CD14-positive monocyte (primary cell): ENCODE data around the gene GPHN. TPM values are rescaled to one million over a fixed set of nuclear protein-coding genes. Genes with fewer than 3 reads are reported as not detected.

ENCODE experiments used
- DNase-seq, 3 donors: peaks; one replicate each; pipeline ENCODE4 v3.0.0-alpha.2; 2011 to 2022
- H2AFZ ChIP-seq: 2 replicates; pipeline ENCODE4 v1.6.0; 2012; ENCODE audit warnings: mild to moderate bottlenecking, low read depth, low read length, inconsistent platforms; ENCODE audit not compliant: insufficient read depth, poor library complexity, severe bottlenecking
- H3K27ac ChIP-seq, 2 donors: 1 replicate in 1 of 2; 2 replicates in 1 of 2; pipeline ENCODE4 v1.5.1; 2012 to 2013; ENCODE audit warnings: low read length in 2 of 2, control low read depth in 1 of 2, inconsistent platforms in 1 of 2, low read depth in 1 of 2, mild to moderate bottlenecking in 1 of 2
- H3K27me3 ChIP-seq, 2 donors: one replicate each; pipeline versions ENCODE4 v1.6.0 to v1.6.1; 2011 to 2013; ENCODE audit warnings: low read length in 2 of 2; ENCODE audit not compliant: control insufficient read depth in 2 of 2, insufficient read depth in 2 of 2
- H3K36me3 ChIP-seq, 2 donors: replicated peaks in 1 of 2; 1 replicate in 1 of 2; 2 replicates in 1 of 2; pipeline versions ENCODE4 v1.5.1 to v1.6.1; 2012 to 2013; ENCODE audit warnings: low read length in 2 of 2, control low read depth in 1 of 2, inconsistent platforms in 1 of 2, mild to moderate bottlenecking in 1 of 2; ENCODE audit not compliant: insufficient read depth in 2 of 2, control insufficient read depth in 1 of 2
- H3K4me1 ChIP-seq, 2 donors: 1 replicate in 1 of 2; 2 replicates in 1 of 2; pipeline versions ENCODE4 v1.5.1 to v1.6.1; 2012 to 2013; ENCODE audit warnings: low read length in 2 of 2, control low read depth in 1 of 2, inconsistent platforms in 1 of 2, mild to moderate bottlenecking in 1 of 2, moderate library complexity in 1 of 2; ENCODE audit not compliant: insufficient read depth in 2 of 2, control insufficient read depth in 1 of 2
- H3K4me2 ChIP-seq: replicated peaks from 2 replicates; pipeline ENCODE3; 2012; ENCODE audit warnings: low read length, moderate library complexity, mild to moderate bottlenecking; ENCODE audit not compliant: poor library complexity, severe bottlenecking; ENCODE audit errors: extremely low read depth
- H3K4me3 ChIP-seq, 3 experiments: fragments of 200-600 bp in 1 of 3; sonication (generic) in 1 of 3; replicated peaks in 1 of 3; 1 replicate in 2 of 3; 2 replicates in 1 of 3; pipeline ENCODE4 v1.5.1; 2011 to 2013; ENCODE audit warnings: low read length in 3 of 3, mild to moderate bottlenecking in 3 of 3, control low read depth in 2 of 3, low read depth in 2 of 3, inconsistent platforms in 1 of 3, moderate library complexity in 1 of 3
- H3K79me2 ChIP-seq: 2 replicates; pipeline ENCODE4 v1.6.0; 2012; ENCODE audit warnings: mild to moderate bottlenecking, control low read depth, inconsistent platforms, low read length, moderate library complexity; ENCODE audit not compliant: insufficient read depth
- H3K9ac ChIP-seq: 2 replicates; pipeline ENCODE4 v1.6.0; 2017; ENCODE audit warnings: low read length, mild to moderate bottlenecking; ENCODE audit not compliant: insufficient read depth, poor library complexity, severe bottlenecking
- H3K9me3 ChIP-seq, 2 donors: replicated peaks in 1 of 2; 1 replicate in 1 of 2; 2 replicates in 1 of 2; pipeline versions ENCODE4 v1.5.1 to v1.6.1; 2012 to 2013; ENCODE audit warnings: low read length in 2 of 2, control low read depth in 1 of 2; ENCODE audit not compliant: control insufficient read depth in 1 of 2, insufficient read depth in 1 of 2
- H4K20me1 ChIP-seq: 2 replicates; pipeline ENCODE4 v1.6.0; 2012; ENCODE audit warnings: mild to moderate bottlenecking, low read length, control low read depth, moderate library complexity; ENCODE audit not compliant: insufficient read depth
- H3K27ac Mint-ChIP-seq, 7 donors: one replicate each; pipeline ENCODE4 v1.8.0; 2020; ENCODE audit warnings: mild to moderate bottlenecking in 7 of 7, mixed read lengths in 7 of 7, moderate library complexity in 6 of 7, inconsistent platforms in 2 of 7
- H3K27me3 Mint-ChIP-seq, 3 donors: one replicate each; pipeline ENCODE4 v1.8.0; 2021 to 2022; ENCODE audit warnings: low read depth in 3 of 3, mild to moderate bottlenecking in 3 of 3, mixed read lengths in 3 of 3, moderate library complexity in 3 of 3, inconsistent platforms in 1 of 3
- H3K36me3 Mint-ChIP-seq, 2 donors: one replicate each; pipeline ENCODE4 v1.8.0; 2020; ENCODE audit warnings: mixed read lengths in 2 of 2, inconsistent platforms in 1 of 2, mild to moderate bottlenecking in 1 of 2
- H3K4me1 Mint-ChIP-seq: one replicate; pipeline ENCODE4 v1.8.0; 2020; ENCODE audit warnings: mild to moderate bottlenecking, mixed read lengths
- H3K4me3 Mint-ChIP-seq, 2 donors: one replicate each; pipeline ENCODE4 v1.8.0; 2020; ENCODE audit warnings: mild to moderate bottlenecking in 2 of 2, mixed read lengths in 2 of 2, moderate library complexity in 1 of 2
- H3K9me3 Mint-ChIP-seq, 7 donors: one replicate each; pipeline ENCODE4 v1.8.0; 2020 to 2022; ENCODE audit warnings: mixed read lengths in 7 of 7, mild to moderate bottlenecking in 6 of 7, moderate library complexity in 6 of 7, inconsistent platforms in 2 of 7
- CTCF ChIP-seq: fragments of 200-600 bp; IDR thresholded peaks from one replicate; pipeline ENCODE4 v1.8.0; 2022; ENCODE audit warnings: antibody characterized with exemption, mild to moderate bottlenecking
- WGBS: methylation state at CpG from one replicate; pipeline ENCODE4 v1.1.5; 2013; ENCODE audit warnings: missing lambda C conversion rate; ENCODE audit not compliant: insufficient coverage; 5-methylcytosine and 5-hydroxymethylcytosine counted together
- intact Hi-C, 2 donors: fragments of 100-400 bp; cut with micrococcal nuclease; formaldehyde crosslinking; loops; one replicate each; pipeline versions ENCODE4 v1.15.0 to v1.15.1; 2023
- polyA plus RNA-seq, 3 donors: library from polyadenylated mRNA; depleted of rRNA in 1 of 3; unstranded in 2 of 3; stranded (reverse) in 1 of 3; fragments of 300-500 nt in 2 of 3; fragments of >200 nt in 1 of 3; fragmentation: Illumina TruSeq in 2 of 3; gene quantifications; 1 replicate in 2 of 3; 2 replicates in 1 of 3; pipeline ENCODE4 v1.2.3, GENCODE V29; 2012 to 2021

GPHN gene
- polyA plus RNA-seq, 3 donors = 1.9 to 3.1 (median 3.0) TPM

DNA sequence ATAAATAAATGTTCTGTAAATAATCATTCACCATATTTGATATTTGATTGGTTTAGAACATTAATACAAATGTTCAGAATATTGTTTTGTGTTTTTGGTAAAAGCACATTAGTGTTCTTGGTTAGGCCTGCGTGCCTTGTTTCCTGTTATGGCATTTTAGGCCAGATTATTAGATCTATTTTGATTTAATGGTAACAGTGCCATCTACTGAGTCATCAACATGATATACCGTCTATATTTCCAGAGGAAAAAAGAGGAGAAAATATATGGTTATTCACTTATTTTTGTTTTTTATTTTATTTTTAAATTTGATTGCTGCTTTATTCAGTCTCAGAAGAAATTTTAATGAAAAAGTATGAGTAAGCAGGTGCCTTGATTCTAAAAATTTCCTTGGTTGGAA, 60.3 kb downstream of the GPHN start:
- H3K9me3 Mint-ChIP-seq = peaks cover 0 to 11% (median 2%) of the 10 kb centered on the region in 7 donors
- H3K4me1 ChIP-seq = peaks cover 0 to 6% of the 10 kb centered on the region in 2 donors
- H3K27ac Mint-ChIP-seq = no peak overlapping the region
- peaks cover 0 to 4% (median 2%) of the 10 kb centered on the region in 3 donors for H3K27me3 Mint-ChIP-seq
- H3K36me3 Mint-ChIP-seq = no peaks in the 10 kb centered on the region
- H3K4me2 ChIP-seq = no peak overlapping the region
- H3K36me3 ChIP-seq = no peaks in the 10 kb centered on the region
- no peak for DNase-seq
- no peak overlapping the region for H3K9ac ChIP-seq
- intact Hi-C loops = no loop called here
- no peak overlapping the region for H2AFZ ChIP-seq
- no peak overlapping the region for H3K4me3 ChIP-seq
- no peak for TF ChIP-seq CTCF
- H4K20me1 ChIP-seq = no peaks in the 10 kb centered on the region
- H3K9me3 ChIP-seq = peaks cover 0 to 6% of the 10 kb centered on the region in 2 donors
- no peaks in the 10 kb centered on the region for H3K27me3 ChIP-seq
- no peaks in the 10 kb centered on the region for H3K79me2 ChIP-seq
- no CpG with 5 or more reads among the region's 2 CpGs for WGBS
- H3K4me1 Mint-ChIP-seq = peaks cover 11% of the 10 kb centered on the region
- no peak overlapping the region for H3K4me3 Mint-ChIP-seq
- H3K27ac ChIP-seq = no peak overlapping the region

GRCh38 chr14:66572826-66573225, 64.9 kb downstream of the GPHN start:
- Mint-ChIP-seq H3K4me3 (no peak overlapping the region), H3K9me3 (peaks cover 16 to 42% (median 31%) of the 10 kb centered on the region in 7 donors), H3K27ac (no peak overlapping the region), H3K27me3 (peaks cover 0 to 3% (median 2%) of the 10 kb centered on the region in 3 donors), H3K4me1 (peaks cover 11% of the 10 kb centered on the region), H3K36me3 (peaks cover 0 to 3% of the 10 kb centered on the region in 2 donors)
- Histone ChIP-seq H3K27me3 (no peaks in the 10 kb centered on the region), H3K4me2 (peak overlapping the region; percentile 42), H3K4me1 (peaks cover 0 to 6% of the 10 kb centered on the region in 2 donors), H3K79me2 (peaks cover 4% of the 10 kb centered on the region), H3K36me3 (no peaks in the 10 kb centered on the region), H3K9me3 (peaks cover 24 to 25% of the 10 kb centered on the region in 2 donors), H4K20me1 (no peaks in the 10 kb centered on the region), H3K9ac (no peak overlapping the region), H3K27ac (no peak overlapping the region), H2AFZ (no peak overlapping the region), H3K4me3 (peak overlapping the region in 1 of 3 experiments; percentile 28)
- TF ChIP-seq CTCF = no peak
- no CpG with 5 or more reads among the region's 1 CpG for WGBS
- DNase-seq = no peak
- intact Hi-C loops = no loop called here
